Stimulated activated naive CD4-positive, alpha-beta T cell (primary cell): ENCODE data around the gene SLX1A.
"Not testable (repeated sequence)": the region's sequence is repeated elsewhere in the genome, so short reads cannot be mapped to it uniquely, and the experiment has no call there.

ENCODE experiments used
- DNase-seq, 6 experiments: peaks; one replicate each; lab custom pipeline; 2025; lab: John Stamatoyannopoulos, UW

The SLX1A gene

GRCh38 chr16:30184096-30184890 lies 9.4 kb upstream of the SLX1A start:
- DNase-seq, result peak; percentile 56 to 88 (median 78)

- peak in 5 of 6 experiments; percentile 22 to 56 (median 45) for DNase-seq
These were observed 8.6 kb upstream of the SLX1A start for GRCh38 chr16:30184891-30185682.

- peak; percentile 63 to 88 (median 78) for DNase-seq
These were observed 7.8 kb upstream of the SLX1A start for GRCh38 chr16:30185683-30186421.

GRCh38 chr16:30186444-30186781 lies 7.3 kb upstream of the SLX1A start:
- DNase-seq, result peak in 1 of 6 experiments; percentile 54

GRCh38 chr16:30186782-30187555 lies 6.7 kb upstream of the SLX1A start:
- DNase-seq, result peak; percentile 64 to 87 (median 79)

GRCh38 chr16:30187556-30187865 lies 6.2 kb upstream of the SLX1A start:
- DNase-seq, result no peak

GRCh38 chr16:30187971-30188561 lies 5.6 kb upstream of the SLX1A start:
- no peak for DNase-seq

GRCh38 chr16:30191158-30191557 lies 2.5 kb upstream of the SLX1A start:
- not testable (repeated sequence) for DNase-seq

GRCh38 chr16:30193098-30193497 lies 577 bp upstream of the SLX1A start:
- not testable (repeated sequence) for DNase-seq

GRCh38 chr16:30194172-30194925 lies 674 bp downstream of the SLX1A start:
- DNase-seq, result not testable (repeated sequence)

GRCh38 chr16:30197001-30197400 lies 3.3 kb downstream of the SLX1A start:
- DNase-seq, result not testable (repeated sequence)

- DNase-seq, result not testable (repeated sequence)
These were observed 5.4 kb downstream of the SLX1A start, which contains the start of gene SULT1A3 for GRCh38 chr16:30199049-30199448. Gene SULT1A3 (plus strand): TSS chr16:30199255. CDS start chr16:30200729, 1,474 bp downstream.

GRCh38 chr16:30199608-30200343 lies 6.1 kb downstream of the SLX1A start:
- not testable (repeated sequence) for DNase-seq

- not testable (repeated sequence) for DNase-seq
These were observed 12.0 kb downstream of the SLX1A start for GRCh38 chr16:30205541-30206236.

GRCh38 chr16:30206252-30206651 lies 12.6 kb downstream of the SLX1A start:
- DNase-seq, result not testable (repeated sequence)

GRCh38 chr16:30207063-30207704 lies 13.5 kb downstream of the SLX1A start:
- DNase-seq, result not testable (repeated sequence)

GRCh38 chr16:30209032-30209431 lies 15.4 kb downstream of the SLX1A start:
- not testable (repeated sequence) for DNase-seq

GRCh38 chr16:30211414-30211813 lies 17.7 kb downstream of the SLX1A start:
- DNase-seq, result not testable (repeated sequence)
